Measurements from ENCODE around the gene EML2. TPM values are rescaled to one million over a fixed set of nuclear protein-coding genes. Genes with fewer than 3 reads are reported as not detected.

Gene EML2
- total and polyA plus RNA-seq, 2 of the 8 experiments (the other 6 are each of a cell fraction or from before 2014, with no cell fraction given), result 28.8 to 29.4 TPM

- TF ChIP-seq CBX8 (IDR thresholded peaks at IDR 0.05; ENCODE audit: borderline replicate concordance, low read depth, low read length) (no peak), TEAD4 (IDR thresholded peaks at IDR 0.05; ENCODE audit: low read depth, low read length) (no peak), TBP (IDR thresholded peaks at IDR 0.05; ENCODE audit: low read depth, low read length) (peak; percentile 15; the same call in 1 of the 2 replicates), YY1 (IDR thresholded peaks at IDR 0.05; ENCODE audit: low read depth, low read length) (no peak), BRCA1 (IDR thresholded peaks at IDR 0.05; ENCODE audit: low read depth, low read length) (no peak), POLR2AphosphoS5 (IDR thresholded peaks at IDR 0.05; ENCODE audit: low read depth, low read length) (no peak), NANOG (IDR thresholded peaks at IDR 0.05; ENCODE audit: insufficient read depth, low read depth, low read length, poor library complexity, severe bottlenecking) (no peak), SP4 (IDR thresholded peaks at IDR 0.05; ENCODE audit: low read length) (peak; percentile 54; the same call in 1 of the 2 replicates), CREB1 (IDR thresholded peaks at IDR 0.05) (no peak), SUZ12 (IDR thresholded peaks at IDR 0.05; ENCODE audit: low read length) (no peak), SIN3A (conservative IDR thresholded peaks at IDR 0.05 in 1 of 2, IDR thresholded peaks at IDR 0.05 in 1 of 2; ENCODE audit: low read depth in 1 of 2, low read length in 2 of 2) (0 out of 4 replicates have a peak, but pooled peaks of 1 of the 2 experiments have one; percentile 21), CTBP2 (IDR thresholded peaks at IDR 0.05; ENCODE audit: borderline replicate concordance, insufficient read depth, insufficient read length, low read length) (no peak), GABPA (IDR thresholded peaks at IDR 0.05; ENCODE audit: borderline replicate concordance, insufficient read depth, low read length) (no peak), CEBPB (IDR thresholded peaks at IDR 0.05; ENCODE audit: low read depth, low read length) (no peak), RNF2 (IDR thresholded peaks at IDR 0.05; ENCODE audit: borderline replicate concordance, low read depth, low read length, missing control alignments, poor library complexity, severe bottlenecking) (no peak), CHD1 (IDR thresholded peaks at IDR 0.05; ENCODE audit: low read depth, low read length) (no peak), JUND (IDR thresholded peaks at IDR 0.05; ENCODE audit: low read length) (no peak), SIRT6 (IDR thresholded peaks at IDR 0.05; ENCODE audit: low read length) (no peak), POU5F1 (IDR thresholded peaks at IDR 0.05; ENCODE audit: low read depth, low read length) (no peak), EGR1 (IDR thresholded peaks at IDR 0.05; ENCODE audit: borderline replicate concordance, low read depth, low read length) (no peak), E2F6 (IDR thresholded peaks at IDR 0.05) (no peak), ASH2L (IDR thresholded peaks at IDR 0.05; ENCODE audit: low read length) (peak; percentile 32)
Observed at GRCh38 chr19:45670670-45671453, 31.7 kb upstream of the EML2 start (continued).

Data from H1 (cell line).